SK-N-SH treated with all-trans-retinoic acid at 6 μM for 48 hours (cell line): ENCODE results near the gene ITM2B.

Experiments
- ATAC-seq: fragments of 200-7000 bp; cut with Tn5 transposase; 3 replicates; pipeline ENCODE4 v1.9.1; 2020; ENCODE audit warnings: mild to moderate bottlenecking, moderate library complexity
- ARNTL ChIP-seq: fragments of 450-650 bp; formaldehyde crosslinking; IDR thresholded peaks from 2 replicates; pipeline ENCODE4 v1.5.0; 2020; ENCODE audit warnings: low read depth, mild to moderate bottlenecking, moderate library complexity, borderline replicate concordance
- BACH2 ChIP-seq: fragments of 250-450 bp; sonication (Bioruptor Pico); IDR thresholded peaks from 2 replicates; pipeline ENCODE4 v1.9.0; 2021; ENCODE audit warnings: mild to moderate bottlenecking, borderline replicate concordance
- CSDC2 ChIP-seq: fragments of 250-450 bp; sonication (Bioruptor Pico); IDR thresholded peaks from 2 replicates; pipeline ENCODE4 v1.5.0; 2020; ENCODE audit warnings: mild to moderate bottlenecking, moderate library complexity
- CSRNP3 ChIP-seq: fragments of 250-450 bp; sonication (Bioruptor Pico); IDR thresholded peaks from 2 replicates; pipeline ENCODE4 v1.5.1; 2021; ENCODE audit warnings: mild to moderate bottlenecking, moderate library complexity
- ESRRG ChIP-seq: fragments of 250-450 bp; sonication (Bioruptor Pico); IDR thresholded peaks from 2 replicates; pipeline ENCODE4 v1.6.1; 2021; ENCODE audit warnings: mild to moderate bottlenecking
- GLIS3 ChIP-seq: fragments of 250-450 bp; sonication (Bioruptor Pico); IDR thresholded peaks from 2 replicates; pipeline ENCODE4 v1.5.0; 2020; ENCODE audit warnings: mild to moderate bottlenecking, moderate library complexity
- ISL1 ChIP-seq: fragments of 250-450 bp; sonication (Bioruptor Pico); IDR thresholded peaks from 2 replicates; pipeline ENCODE4 v2.1.2; 2022; ENCODE audit warnings: mild to moderate bottlenecking, moderate library complexity
- PATZ1 ChIP-seq: fragments of 250-450 bp; sonication (Bioruptor Pico); IDR thresholded peaks from 2 replicates; pipeline ENCODE4 v1.8.0; 2020; ENCODE audit warnings: mild to moderate bottlenecking, moderate library complexity, borderline replicate concordance
- PPARA ChIP-seq: fragments of 250-450 bp; sonication (Bioruptor Pico); IDR thresholded peaks from 2 replicates; pipeline ENCODE4 v1.5.0; 2020; ENCODE audit warnings: mild to moderate bottlenecking, borderline replicate concordance
- RARB ChIP-seq: fragments of 250-450 bp; sonication (Bioruptor Pico); IDR thresholded peaks from 2 replicates; pipeline ENCODE4 v1.8.0; 2021; ENCODE audit warnings: mild to moderate bottlenecking, moderate library complexity
- SNAI2 ChIP-seq: fragments of 250-450 bp; sonication (Bioruptor Pico); IDR thresholded peaks from 2 replicates; pipeline ENCODE4 v1.5.0; 2020; ENCODE audit warnings: mild to moderate bottlenecking, moderate library complexity
- TCF4 ChIP-seq: fragments of 250-450 bp; sonication (Bioruptor Pico); IDR thresholded peaks from 2 replicates; pipeline ENCODE4 v1.8.0; 2021; ENCODE audit warnings: mild to moderate bottlenecking, moderate library complexity, borderline replicate concordance
- TOX ChIP-seq: fragments of 250-450 bp; sonication (Bioruptor Pico); IDR thresholded peaks from 2 replicates; pipeline ENCODE4 v1.8.0; 2021; ENCODE audit warnings: mild to moderate bottlenecking, moderate library complexity, borderline replicate concordance
- TSHZ2 ChIP-seq: fragments of 250-450 bp; sonication (Bioruptor Pico); IDR thresholded peaks from 2 replicates; pipeline ENCODE4 v1.5.0; 2020; ENCODE audit warnings: mild to moderate bottlenecking, moderate library complexity
- ZC3H10 ChIP-seq: fragments of 250-450 bp; sonication (Bioruptor Pico); IDR thresholded peaks from 2 replicates; pipeline ENCODE4 v1.5.1; 2021; ENCODE audit warnings: mild to moderate bottlenecking, moderate library complexity
- ZFP3 ChIP-seq: fragments of 250-450 bp; sonication (Bioruptor Pico); IDR thresholded peaks from 2 replicates; pipeline ENCODE4 v1.5.0; 2020; ENCODE audit warnings: mild to moderate bottlenecking, moderate library complexity
- ZFP30 ChIP-seq: fragments of 450-650 bp; formaldehyde crosslinking; IDR thresholded peaks from 2 replicates; pipeline ENCODE4 v1.5.0; 2022; ENCODE audit warnings: mild to moderate bottlenecking, moderate library complexity
- ZNF565 ChIP-seq: fragments of 450-650 bp; formaldehyde crosslinking; conservative IDR thresholded peaks from 2 replicates; pipeline ENCODE4 v1.5.0; 2020; ENCODE audit warnings: low read depth, mild to moderate bottlenecking, moderate library complexity
- ZNF70 ChIP-seq: fragments of 450-650 bp; formaldehyde crosslinking; IDR thresholded peaks from 2 replicates; pipeline ENCODE4 v1.5.0; 2020; ENCODE audit warnings: mild to moderate bottlenecking, moderate library complexity
- ZNF8 ChIP-seq: fragments of 450-650 bp; formaldehyde crosslinking; IDR thresholded peaks from 2 replicates; pipeline ENCODE4 v1.5.0; 2020; ENCODE audit warnings: mild to moderate bottlenecking, moderate library complexity
- TF ChIP-seq, protein P1 (sequence below): fragments of 250-450 bp; sonication (Bioruptor Pico); IDR thresholded peaks from 2 replicates; pipeline ENCODE4 v1.8.0; 2021; ENCODE audit warnings: low read depth, mild to moderate bottlenecking, moderate library complexity, borderline replicate concordance
- TF ChIP-seq, protein P2 (sequence below): fragments of 250-450 bp; sonication (Bioruptor Pico); IDR thresholded peaks from 2 replicates; pipeline ENCODE4 v1.5.1; 2020; ENCODE audit warnings: low read depth, mild to moderate bottlenecking, moderate library complexity

ITM2B gene

GRCh38 chr13:48224701-48225100 is 8.3 kb upstream of the ITM2B start:
- TF ChIP-seq, protein P1, sequence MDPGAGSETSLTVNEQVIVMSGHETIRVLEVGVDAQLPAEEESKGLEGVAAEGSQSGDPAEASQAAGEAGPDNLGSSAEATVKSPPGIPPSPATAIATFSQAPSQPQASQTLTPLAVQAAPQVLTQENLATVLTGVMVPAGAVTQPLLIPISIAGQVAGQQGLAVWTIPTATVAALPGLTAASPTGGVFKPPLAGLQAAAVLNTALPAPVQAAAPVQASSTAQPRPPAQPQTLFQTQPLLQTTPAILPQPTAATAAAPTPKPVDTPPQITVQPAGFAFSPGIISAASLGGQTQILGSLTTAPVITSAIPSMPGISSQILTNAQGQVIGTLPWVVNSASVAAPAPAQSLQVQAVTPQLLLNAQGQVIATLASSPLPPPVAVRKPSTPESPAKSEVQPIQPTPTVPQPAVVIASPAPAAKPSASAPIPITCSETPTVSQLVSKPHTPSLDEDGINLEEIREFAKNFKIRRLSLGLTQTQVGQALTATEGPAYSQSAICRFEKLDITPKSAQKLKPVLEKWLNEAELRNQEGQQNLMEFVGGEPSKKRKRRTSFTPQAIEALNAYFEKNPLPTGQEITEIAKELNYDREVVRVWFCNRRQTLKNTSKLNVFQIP (CRISPR knock-in tag): no peak
- no peak for TF ChIP-seq ZFP3 (CRISPR knock-in tag)
- TF ChIP-seq ZNF565: no peak
- no peak for TF ChIP-seq SNAI2 (CRISPR knock-in tag)
- TF ChIP-seq RARB (CRISPR knock-in tag): no peak
- no peak for TF ChIP-seq ESRRG (CRISPR knock-in tag)
- TF ChIP-seq, protein P2, sequence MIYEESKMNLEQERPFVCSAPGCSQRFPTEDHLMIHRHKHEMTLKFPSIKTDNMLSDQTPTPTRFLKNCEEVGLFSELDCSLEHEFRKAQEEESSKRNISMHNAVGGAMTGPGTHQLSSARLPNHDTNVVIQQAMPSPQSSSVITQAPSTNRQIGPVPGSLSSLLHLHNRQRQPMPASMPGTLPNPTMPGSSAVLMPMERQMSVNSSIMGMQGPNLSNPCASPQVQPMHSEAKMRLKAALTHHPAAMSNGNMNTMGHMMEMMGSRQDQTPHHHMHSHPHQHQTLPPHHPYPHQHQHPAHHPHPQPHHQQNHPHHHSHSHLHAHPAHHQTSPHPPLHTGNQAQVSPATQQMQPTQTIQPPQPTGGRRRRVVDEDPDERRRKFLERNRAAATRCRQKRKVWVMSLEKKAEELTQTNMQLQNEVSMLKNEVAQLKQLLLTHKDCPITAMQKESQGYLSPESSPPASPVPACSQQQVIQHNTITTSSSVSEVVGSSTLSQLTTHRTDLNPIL (CRISPR knock-in tag): no peak
- no peak for TF ChIP-seq ZC3H10 (CRISPR knock-in tag)
- no peak for TF ChIP-seq BACH2 (CRISPR knock-in tag)
- no peak for TF ChIP-seq TCF4 (CRISPR knock-in tag)
- TF ChIP-seq CSDC2 (CRISPR knock-in tag): no peak
- no peak for TF ChIP-seq ISL1 (CRISPR knock-in tag)
- TF ChIP-seq ARNTL (CRISPR knock-in tag): no peak
- no peak for TF ChIP-seq PATZ1 (CRISPR knock-in tag)
- no peak for ATAC-seq

- no peak for TF ChIP-seq PATZ1 (CRISPR knock-in tag)
- TF ChIP-seq BACH2 (CRISPR knock-in tag): no peak
- TF ChIP-seq ZNF8 (CRISPR knock-in tag): no peak
- no peak for TF ChIP-seq CSDC2 (CRISPR knock-in tag)
- no peak for TF ChIP-seq ZNF70 (CRISPR knock-in tag)
- TF ChIP-seq ZC3H10 (CRISPR knock-in tag): no peak
- no peak for TF ChIP-seq ISL1 (CRISPR knock-in tag)
- TF ChIP-seq TOX (CRISPR knock-in tag): no peak
- no peak for TF ChIP-seq SNAI2 (CRISPR knock-in tag)
- TF ChIP-seq ZFP3 (CRISPR knock-in tag): no peak
- no peak for TF ChIP-seq GLIS3 (CRISPR knock-in tag)
- no peak for TF ChIP-seq TCF4 (CRISPR knock-in tag)
- no peak for TF ChIP-seq ESRRG (CRISPR knock-in tag)
- TF ChIP-seq, protein P2 (CRISPR knock-in tag): no peak
- no peak for TF ChIP-seq PPARA (CRISPR knock-in tag)
- no peak for TF ChIP-seq ZFP30 (CRISPR knock-in tag)
- no peak for TF ChIP-seq CSRNP3 (CRISPR knock-in tag)
- no peak for TF ChIP-seq TSHZ2 (CRISPR knock-in tag)
- no peak for TF ChIP-seq RARB (CRISPR knock-in tag)
- ATAC-seq: no peak
Observed at GRCh38 chr13:48230541-48230940, 2.5 kb upstream of the ITM2B start.
